Brain microvascular endothelial cell (primary cell): ENCODE results near the gene CIAO1.

Experiments
- DNase-seq: peaks from one replicate; pipeline ENCODE4 v3.0.0-alpha.2; 2020
- H3K27ac ChIP-seq: fragments of 250-450 bp; sonication (Bioruptor Pico); 2 replicates; pipeline ENCODE4 v1.5.1; 2020; ENCODE audit warnings: mild to moderate bottlenecking, moderate library complexity
- H3K27me3 ChIP-seq: fragments of 250-450 bp; sonication (Bioruptor Pico); replicated peaks from 2 replicates; pipeline ENCODE4 v1.5.1; 2020; ENCODE audit warnings: mild to moderate bottlenecking
- H3K36me3 ChIP-seq: fragments of 250-450 bp; sonication (Bioruptor Pico); replicated peaks from 2 replicates; pipeline ENCODE4 v1.5.1; 2020; ENCODE audit warnings: mild to moderate bottlenecking
- H3K4me3 ChIP-seq: 2 replicates; pipeline ENCODE4 v1.5.1; 2011; ENCODE audit warnings: low read depth, mild to moderate bottlenecking, control low read depth, low read length, moderate library complexity
- CTCF ChIP-seq: IDR thresholded peaks from 2 replicates; pipeline ENCODE4 v1.5.1; 2011; ENCODE audit warnings: low read depth, mild to moderate bottlenecking, moderate library complexity, low read length, control low read depth, inconsistent platforms; ENCODE audit errors: missing control alignments
- in situ Hi-C: cut with HindIII; loops from 2 replicates; pipeline ENCODE4 v1.10.0; 2017; ENCODE audit warnings: low sequenced_read_pairs, low pct_ligation_motif_present

The CIAO1 gene

GRCh38 chr2:96315005-96315399, 49.0 kb downstream of the CIAO1 start:
- no peaks in the 10 kb centered on the region for H3K27me3 ChIP-seq
- in situ Hi-C loops, result no loop called here
- H3K27ac ChIP-seq, result no peak overlapping the region
- TF ChIP-seq CTCF, result no peak
- no peaks in the 10 kb centered on the region for H3K36me3 ChIP-seq
- no peak overlapping the region for H3K4me3 ChIP-seq
- no peak for DNase-seq

- Histone ChIP-seq H3K27me3 (no peaks in the 10 kb centered on the region), H3K27ac (peak overlapping the region; percentile 39), H3K36me3 (no peaks in the 10 kb centered on the region), H3K4me3 (no peak overlapping the region)
- in situ Hi-C loops, result no loop called here
- DNase-seq, result peak; percentile 51
- no peak for TF ChIP-seq CTCF
Observed at GRCh38 chr2:96315400-96316071, 49.5 kb downstream of the CIAO1 start.

GRCh38 chr2:96316999-96317398, 51.0 kb downstream of the CIAO1 start:
- Histone ChIP-seq H3K4me3 (no peak overlapping the region), H3K36me3 (no peaks in the 10 kb centered on the region), H3K27ac (no peak overlapping the region), H3K27me3 (no peaks in the 10 kb centered on the region)
- no peak for DNase-seq
- in situ Hi-C loops, result no loop called here
- TF ChIP-seq CTCF, result no peak

- no peak for DNase-seq
- H3K36me3 ChIP-seq, result no peaks in the 10 kb centered on the region
- H3K27me3 ChIP-seq, result no peaks in the 10 kb centered on the region
- TF ChIP-seq CTCF, result no peak
- no peak overlapping the region for H3K27ac ChIP-seq
- in situ Hi-C loops, result no loop called here
- no peak overlapping the region for H3K4me3 ChIP-seq
Observed at GRCh38 chr2:96317584-96317997, 51.6 kb downstream of the CIAO1 start.

GRCh38 chr2:96318723-96319122, 52.7 kb downstream of the CIAO1 start:
- H3K27me3 ChIP-seq, result no peaks in the 10 kb centered on the region
- no peak for DNase-seq
- TF ChIP-seq CTCF, result no peak
- H3K27ac ChIP-seq, result no peak overlapping the region
- in situ Hi-C loops, result no loop called here
- no peak overlapping the region for H3K4me3 ChIP-seq
- no peaks in the 10 kb centered on the region for H3K36me3 ChIP-seq

GRCh38 chr2:96319396-96319795, 53.4 kb downstream of the CIAO1 start:
- no peak overlapping the region for H3K4me3 ChIP-seq
- in situ Hi-C loops, result no loop called here
- H3K27me3 ChIP-seq, result no peaks in the 10 kb centered on the region
- TF ChIP-seq CTCF, result no peak
- no peaks in the 10 kb centered on the region for H3K36me3 ChIP-seq
- no peak overlapping the region for H3K27ac ChIP-seq
- DNase-seq, result no peak
